H1 (cell line): ENCODE results near the gene OBSCN. TPM values are rescaled to one million over a fixed set of nuclear protein-coding genes. Genes with fewer than 3 reads are reported as not detected.

Experiments used
- CTCF ChIA-PET: fragments of 300-600 bp; sonication (Branson Sonifier 250); formaldehyde crosslinking; loops from one replicate; lab custom pipeline; 2021; ENCODE audit not compliant: partially characterized antibody; lab: Charles Lee
- POLR2A ChIA-PET: fragments of 300-600 bp; sonication (Branson Sonifier 250); formaldehyde crosslinking; loops from one replicate; lab custom pipeline; 2021; ENCODE audit warnings: inconsistent platforms; ENCODE audit not compliant: partially characterized antibody; lab: Charles Lee
- DNase-seq, 2 experiments: peaks; one replicate each; pipeline versions ENCODE4 v3.0.0 to v3.0.0-alpha.2; 2010 to 2022; ENCODE audit warnings: low spot score in 2 of 2, low read depth in 1 of 2, mixed read lengths in 1 of 2
- FAIRE-seq: peaks from 2 replicates; lab custom pipeline; 2011; peaks lifted over from hg19 to GRCh38; lab: Jason Lieb, UNC
- H2AFZ ChIP-seq: 2 replicates; pipeline ENCODE4 v1.8.1; 2012; ENCODE audit warnings: low read length, inconsistent platforms
- H2AK5ac ChIP-seq: 2 replicates; pipeline ENCODE4 v1.6.1; 2013; ENCODE audit warnings: low read depth, low read length
- H2BK120ac ChIP-seq: replicated peaks from 2 replicates; pipeline ENCODE3; 2013; ENCODE audit warnings: low read depth, low read length, inconsistent platforms
- H2BK12ac ChIP-seq: 2 replicates; pipeline ENCODE4 v1.6.1; 2013; ENCODE audit warnings: low read depth, low read length
- H2BK15ac ChIP-seq: 2 replicates; pipeline ENCODE4 v1.6.1; 2013; ENCODE audit warnings: low read length
- H2BK20ac ChIP-seq: 2 replicates; pipeline ENCODE4 v1.6.1; 2013; ENCODE audit warnings: low read length
- H2BK5ac ChIP-seq: 2 replicates; pipeline ENCODE4 v1.6.1; 2013; ENCODE audit warnings: low read depth, low read length
- H3K14ac ChIP-seq: 2 replicates; pipeline ENCODE4 v1.6.1; 2013; ENCODE audit warnings: inconsistent platforms; ENCODE audit not compliant: insufficient read length
- H3K18ac ChIP-seq: 2 replicates; pipeline ENCODE4 v1.6.1; 2013; ENCODE audit warnings: low read length; ENCODE audit errors: extremely low read depth
- H3K23ac ChIP-seq: 2 replicates; pipeline ENCODE4 v1.6.1; 2013; ENCODE audit warnings: inconsistent platforms; ENCODE audit not compliant: insufficient read length
- H3K23me2 ChIP-seq: 2 replicates; pipeline ENCODE4 v1.6.1; 2013; ENCODE audit warnings: low read depth, low read length
- H3K27ac ChIP-seq: 2 replicates; pipeline ENCODE4 v1.6.1; 2011; ENCODE audit warnings: low read depth, low read length, inconsistent platforms
- H3K27me3 ChIP-seq, 4 experiments: replicated peaks in 1 of 4; 1 replicate in 1 of 4; 2 replicates in 3 of 4; pipeline versions ENCODE4 v1.6.1 to v1.8.1; 2011 to 2013; ENCODE audit warnings: low read length in 3 of 4, mild to moderate bottlenecking in 3 of 4, inconsistent platforms in 2 of 4, mixed read lengths in 2 of 4, moderate library complexity in 1 of 4; ENCODE audit not compliant: control insufficient read depth in 3 of 4, insufficient read depth in 3 of 4; ENCODE audit errors: extremely low read depth in 1 of 4
- H3K36me3 ChIP-seq, 4 experiments: 2 replicates each; pipeline versions ENCODE4 v1.6.1 to v1.8.1; 2011 to 2013; ENCODE audit warnings: mild to moderate bottlenecking in 4 of 4, low read length in 3 of 4, moderate library complexity in 2 of 4, control low read depth in 1 of 4, inconsistent platforms in 1 of 4; ENCODE audit not compliant: insufficient read depth in 4 of 4, control insufficient read depth in 2 of 4
- H3K4ac ChIP-seq: replicated peaks from 2 replicates; pipeline ENCODE3; 2013; ENCODE audit warnings: low read length, low read depth, mixed read lengths, inconsistent platforms; ENCODE audit not compliant: insufficient read length
- H3K4me1 ChIP-seq, 4 experiments: replicated peaks in 1 of 4; 1 replicate in 1 of 4; 2 replicates in 3 of 4; pipeline versions ENCODE4 v1.6.1 to v1.8.1; 2011 to 2013; ENCODE audit warnings: low read length in 3 of 4, inconsistent platforms in 2 of 4, mixed read lengths in 1 of 4; ENCODE audit not compliant: insufficient read depth in 4 of 4, control insufficient read depth in 3 of 4
- H3K4me2 ChIP-seq, 2 experiments: 2 replicates each; pipeline versions ENCODE4 v1.6.1 to v1.8.1; 2011 to 2013; ENCODE audit warnings: low read depth in 2 of 2, low read length in 2 of 2, control low read depth in 1 of 2, inconsistent platforms in 1 of 2, mild to moderate bottlenecking in 1 of 2; ENCODE audit not compliant: insufficient read depth in 1 of 2
- H3K4me3 ChIP-seq, 4 experiments: fragments of 200-600, 300-600 bp in 1 of 4; sonication (generic), shearing (Covaris generic), sonication (Bioruptor Twin) in 1 of 4; 2 replicates each; pipeline versions ENCODE4 v1.5.1 to v1.8.1; 2011 to 2016; ENCODE audit warnings: low read length in 4 of 4, low read depth in 3 of 4, control low read depth in 2 of 4, inconsistent platforms in 2 of 4, mild to moderate bottlenecking in 2 of 4, mixed read lengths in 1 of 4, moderate library complexity in 1 of 4; ENCODE audit not compliant: insufficient read depth in 2 of 4; ENCODE audit errors: extremely low read depth in 1 of 4
- H3K56ac ChIP-seq: replicated peaks from 2 replicates; pipeline ENCODE3; 2013; ENCODE audit warnings: low read depth, mild to moderate bottlenecking, mixed read lengths, low read length, inconsistent platforms; ENCODE audit not compliant: insufficient read length
- H3K79me1 ChIP-seq: 2 replicates; pipeline ENCODE4 v1.6.1; 2013; ENCODE audit warnings: low read depth, low read length, control low read depth
- H3K79me2 ChIP-seq, 2 experiments: 2 replicates each; pipeline versions ENCODE4 v1.6.1 to v1.8.1; 2012 to 2013; ENCODE audit warnings: low read length in 2 of 2, mild to moderate bottlenecking in 2 of 2, inconsistent platforms in 1 of 2; ENCODE audit not compliant: insufficient read depth in 2 of 2, control insufficient read depth in 1 of 2
- H3K9ac ChIP-seq, 4 experiments: replicated peaks in 1 of 4; 1 replicate in 1 of 4; 2 replicates in 3 of 4; pipeline versions ENCODE4 v1.6.1 to v1.8.1; 2011 to 2013; ENCODE audit warnings: low read depth in 3 of 4, low read length in 3 of 4, control low read depth in 2 of 4, mild to moderate bottlenecking in 2 of 4, moderate library complexity in 2 of 4, inconsistent platforms in 1 of 4; ENCODE audit errors: extremely low read depth in 1 of 4
- H3K9me3 ChIP-seq, 2 experiments: 2 replicates each; pipeline versions ENCODE4 v1.6.1 to v1.8.1; 2012 to 2013; ENCODE audit warnings: mild to moderate bottlenecking in 2 of 2, moderate library complexity in 2 of 2, control low read depth in 1 of 2, inconsistent platforms in 1 of 2, low read depth in 1 of 2, low read length in 1 of 2, mixed read lengths in 1 of 2; ENCODE audit not compliant: insufficient read depth in 2 of 2
- H4K20me1 ChIP-seq, 2 experiments: replicated peaks in 1 of 2; 2 replicates each; pipeline versions ENCODE3 to v1.8.1; 2011 to 2013; ENCODE audit warnings: inconsistent platforms in 2 of 2, low read length in 2 of 2, mild to moderate bottlenecking in 1 of 2; ENCODE audit not compliant: insufficient read depth in 2 of 2, control insufficient read depth in 1 of 2
- H4K5ac ChIP-seq: 2 replicates; pipeline ENCODE4 v1.6.1; 2013; ENCODE audit warnings: low read length, low read depth, mixed read lengths, inconsistent platforms; ENCODE audit not compliant: insufficient read length
- H4K8ac ChIP-seq: 2 replicates; pipeline ENCODE4 v1.8.0; 2013; ENCODE audit warnings: mild to moderate bottlenecking, moderate library complexity, low read length, inconsistent platforms; ENCODE audit not compliant: insufficient read depth; ENCODE audit errors: extremely low read depth
- H4K91ac ChIP-seq: replicated peaks from 2 replicates; pipeline ENCODE3; 2013; ENCODE audit warnings: low read length, mixed read lengths, inconsistent platforms; ENCODE audit not compliant: insufficient read length
- CBX5 ChIP-seq: fragments of 300-800, 300-1000 bp; sonication (generic); IDR thresholded peaks from 2 replicates; pipeline ENCODE4 v1.7.1; 2016; ENCODE audit warnings: antibody characterized with exemption, low read length, low read depth
- POLR2A ChIP-seq, 2 experiments: IDR thresholded peaks; 1 replicate in 1 of 2; 2 replicates in 1 of 2; pipeline ENCODE4 v1.6.1; 2011; ENCODE audit warnings: low read depth in 2 of 2, low read length in 2 of 2, mild to moderate bottlenecking in 2 of 2; ENCODE audit errors: control extremely low read depth in 1 of 2
- RNF2 ChIP-seq: fragments of 200-900, 300-1000 bp; sonication (generic); IDR thresholded peaks from 2 replicates; pipeline ENCODE4 v1.7.1; 2016; ENCODE audit warnings: borderline replicate concordance, low read depth, mild to moderate bottlenecking, antibody characterized with exemption, low read length; ENCODE audit not compliant: poor library complexity, severe bottlenecking; ENCODE audit errors: missing control alignments
- TAF7 ChIP-seq: optimal IDR thresholded peaks from 2 replicates; pipeline ENCODE3; 2011; ENCODE audit warnings: low read depth, mild to moderate bottlenecking, inconsistent platforms, low read length, moderate library complexity, borderline replicate concordance
- USF2 ChIP-seq: IDR thresholded peaks from 2 replicates; pipeline ENCODE4 v1.6.1; 2011; ENCODE audit warnings: low read length, improper control_type of control experiment
- WGBS, 2 experiments: shearing (Covaris generic) in 1 of 2; methylation state at CpG; one replicate each; pipeline versions ENCODE4 v1.1.6 to v1.1.7; 2013 to 2015; ENCODE audit warnings: low lambda C conversion rate in 2 of 2, mixed read lengths in 2 of 2, inconsistent platforms in 1 of 2, low coverage in 1 of 2, missing lambda C conversion rate in 1 of 2; ENCODE audit not compliant: insufficient replicate concordance in 2 of 2, insufficient coverage in 1 of 2, insufficient read length in 1 of 2; ENCODE audit errors: extremely low coverage in 1 of 2, missing lambda C conversion rate in 1 of 2; 5-methylcytosine and 5-hydroxymethylcytosine counted together
- polyA plus RNA-seq, 7 experiments: library from polyadenylated mRNA; depleted of rRNA in 3 of 7; stranded (reverse) in 5 of 7; unstranded in 2 of 7; fragments of >200 nt in 5 of 7; fragments of 200-250 nt in 2 of 7; gene quantifications; 1 replicate in 5 of 7; 2 replicates in 1 of 7; 4 replicates in 1 of 7; pipeline versions ENCODE4 v1.2.1 to v1.2.3, GENCODE V29; 2011 to 2013; ENCODE audit warnings: missing spikeins in 2 of 7, mixed read lengths in 2 of 7
- total RNA-seq: library from RNA; stranded (reverse); fragmentation: NEBNext Ultra II Directional; extraction: Animal tissue kit (Norgen Biotek cat#: 25700); gene quantifications from 2 replicates; pipeline ENCODE4 v1.2.1, GENCODE V29; 2021

OBSCN gene
- total and polyA plus RNA-seq, 2 of the 8 experiments (the other 6 are each of a cell fraction or from before 2014, with no cell fraction given), result 7.5 to 28.4 TPM

- Histone ChIP-seq H3K4me2 (no peak overlapping the region; a peak in 1 of 4 replicates), H4K91ac (no peak overlapping the region), H3K79me2 (peaks cover 8 to 21% of the 10 kb centered on the region in 2 experiments; a peak in 3 of 4 replicates), H4K20me1 (peaks cover 13 to 25% of the 10 kb centered on the region in 2 experiments), H3K4ac (no peak overlapping the region), H3K18ac (no peak overlapping the region), H3K4me3 (no peak overlapping the region), H3K27ac (no peak overlapping the region), H3K4me1 (peaks cover 3 to 11% (median 8%) of the 10 kb centered on the region in 4 experiments), H2BK20ac (no peak overlapping the region), H4K8ac (no peak overlapping the region), H2BK120ac (no peak overlapping the region), H2AFZ (no peak overlapping the region), H3K23me2 (peaks cover 18% of the 10 kb centered on the region; the same call in 1 of the 2 replicates), H2BK15ac (no peak overlapping the region), H3K56ac (no peak overlapping the region), H3K27me3 (peaks cover 0 to 9% (median 4%) of the 10 kb centered on the region in 4 experiments; a peak in 5 of 7 replicates), H2AK5ac (no peak overlapping the region), H3K14ac (no peak overlapping the region), H3K79me1 (peaks cover 11% of the 10 kb centered on the region), H3K23ac (no peak overlapping the region), H4K5ac (no peak overlapping the region), H3K36me3 (peaks cover 0 to under 1% (median 0%) of the 10 kb centered on the region in 4 experiments; a peak in 1 of 8 replicates), H2BK5ac (no peak overlapping the region; the same call in 1 of the 2 replicates), H3K9me3 (no peaks in the 10 kb centered on the region), H2BK12ac (peak overlapping the region; percentile 60; the same call in 1 of the 2 replicates), H3K9ac (no peak overlapping the region)
- ChIA-PET POLR2A (interaction anchor here (0.8 to 1.4 kb wide), 4 partner anchors 11 to 49 kb away, joined by 3 to 6 read pairs (median 4); a partner anchor contains a TSS), CTCF (interaction anchor here (1.4 kb wide), 1 partner anchor 49 kb away, joined by 3 read pairs; no protein-coding TSS in a partner anchor)
- WGBS, 2 experiments, result 92% methylated on average over 17 of the region's 19 CpGs; no CpG with 5 or more reads in 1 of the 2 experiments
- no peak for FAIRE-seq
- TF ChIP-seq CBX5 (no peak), POLR2A (IDR thresholded peaks at IDR 0.05; ENCODE audit: control extremely low read depth in 1 of 2, low read depth in 2 of 2, low read length in 2 of 2) (no peak), RNF2 (no peak), USF2 (no peak), TAF7 (no peak)
- no peak for DNase-seq
Observed at GRCh38 chr1:228408869-228409805, 201.3 kb downstream of the OBSCN start.
